Hepatocyte (in vitro differentiated cells): ENCODE measurements around the gene USP36. TPM values are rescaled to one million over a fixed set of nuclear protein-coding genes. Genes with fewer than 3 reads are reported as not detected.
A peak's percentile ranks its signal among the peaks of the same experiment; 100 is the strongest.

Experiments used
- DNase-seq: peaks from one replicate; pipeline ENCODE4 v3.0.0-alpha.2; 2016; ENCODE audit warnings: low spot score
- H2AFZ ChIP-seq: fragments of 200-600 bp; sonication (generic); 2 replicates; pipeline ENCODE4 v1.6.0; 2016; ENCODE audit warnings: antibody characterized with exemption, mild to moderate bottlenecking
- H3K27ac ChIP-seq: fragments of 200-600 bp; sonication (generic); 2 replicates; pipeline ENCODE4 v1.5.1; 2016; ENCODE audit warnings: mild to moderate bottlenecking
- H3K27me3 ChIP-seq: fragments of 200-600 bp; sonication (generic); 2 replicates; pipeline ENCODE4 v1.6.1; 2016
- H3K36me3 ChIP-seq: fragments of 200-600 bp; sonication (generic); replicated peaks from 2 replicates; pipeline ENCODE4 v1.5.1; 2016; ENCODE audit warnings: low read depth; ENCODE audit not compliant: insufficient read depth
- H3K4me1 ChIP-seq: fragments of 200-600 bp; sonication (generic); 2 replicates; pipeline ENCODE4 v1.5.1; 2016; ENCODE audit warnings: mild to moderate bottlenecking, moderate library complexity; ENCODE audit not compliant: insufficient read depth
- H3K4me2 ChIP-seq: fragments of 200-600 bp; sonication (generic); 2 replicates; pipeline ENCODE4 v1.6.0; 2016
- H3K4me3 ChIP-seq: fragments of 200-600 bp; sonication (generic); 2 replicates; pipeline ENCODE4 v1.5.1; 2016; ENCODE audit warnings: mild to moderate bottlenecking
- H3K79me2 ChIP-seq: fragments of 200-600 bp; sonication (generic); 2 replicates; pipeline ENCODE4 v1.6.0; 2017; ENCODE audit warnings: mild to moderate bottlenecking
- H3K9me2 ChIP-seq: fragments of 200-600 bp; sonication (generic); replicated peaks from 2 replicates; pipeline ENCODE4 v1.6.0; 2017; ENCODE audit warnings: mild to moderate bottlenecking; ENCODE audit not compliant: insufficient read depth
- H3K9me3 ChIP-seq: fragments of 200-600 bp; sonication (generic); 2 replicates; pipeline ENCODE4 v1.5.1; 2016; ENCODE audit warnings: low read depth, mild to moderate bottlenecking
- H4K20me1 ChIP-seq: fragments of 200-600 bp; sonication (generic); 2 replicates; pipeline ENCODE4 v1.6.0; 2016; ENCODE audit warnings: mild to moderate bottlenecking; ENCODE audit not compliant: insufficient read depth, poor library complexity, severe bottlenecking
- EZH2 ChIP-seq: fragments of 200-600 bp; sonication (generic); IDR thresholded peaks from 2 replicates; pipeline ENCODE4 v1.6.1; 2016; ENCODE audit warnings: antibody characterized with exemption, mild to moderate bottlenecking, borderline replicate concordance
- EZH2phosphoT487 ChIP-seq: fragments of 200-600 bp; sonication (generic); IDR thresholded peaks from one replicate; pipeline ENCODE4 v1.6.1; 2018; ENCODE audit warnings: antibody characterized with exemption, mild to moderate bottlenecking, low read depth, moderate library complexity; ENCODE audit not compliant: unreplicated experiment, severe bottlenecking
- WGBS: methylation state at CpG from one replicate; pipeline ENCODE4 v1.1.6; 2016; ENCODE audit warnings: low lambda C conversion rate; ENCODE audit errors: missing lambda C conversion rate; 5-methylcytosine and 5-hydroxymethylcytosine counted together
- polyA plus RNA-seq: library from polyadenylated mRNA; unstranded; fragments of >200 nt; fragmentation: Nextera tagmentation; extraction: Ambion mirVana; gene quantifications from 2 replicates; pipeline ENCODE4 v1.2.1, GENCODE V29; 2016
- total RNA-seq: library from RNA; depleted of rRNA; stranded (reverse); fragments of >200 nt; gene quantifications from 2 replicates; pipeline ENCODE4 v1.2.3, GENCODE V29; 2014
- TF ChIP-seq, protein P1 (sequence below): fragments of 200-600 bp; sonication (generic); IDR thresholded peaks from 2 replicates; pipeline ENCODE4 v1.5.1; 2016; ENCODE audit warnings: antibody characterized with exemption, mild to moderate bottlenecking; ENCODE audit not compliant: poor library complexity

The USP36 gene
- total and polyA plus RNA-seq, 2 experiments from 2014 or later = 17.7 to 26.2 TPM

DNA sequence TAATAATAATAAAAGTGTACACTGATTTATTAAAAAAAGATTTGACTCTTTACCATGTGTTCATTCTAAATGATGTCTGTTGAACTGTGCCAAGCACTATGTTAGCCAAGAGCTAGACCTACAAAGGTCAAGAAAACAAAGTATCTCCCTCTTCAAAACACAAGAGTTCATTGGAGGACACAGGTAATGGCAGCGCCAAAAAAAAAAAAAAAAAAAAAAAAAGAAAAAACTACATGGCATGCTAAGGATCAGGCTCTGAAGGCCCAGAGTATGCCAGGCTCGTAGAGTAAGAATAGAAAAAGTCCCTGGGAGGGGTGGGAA, 93.7 kb downstream of the USP36 start:
- H4K20me1 ChIP-seq = no peaks in the 10 kb centered on the region
- H3K4me3 ChIP-seq = no peak overlapping the region
- TF ChIP-seq EZH2 (no peak), EZH2phosphoT487 (no peak)
- TF ChIP-seq, protein P1, sequence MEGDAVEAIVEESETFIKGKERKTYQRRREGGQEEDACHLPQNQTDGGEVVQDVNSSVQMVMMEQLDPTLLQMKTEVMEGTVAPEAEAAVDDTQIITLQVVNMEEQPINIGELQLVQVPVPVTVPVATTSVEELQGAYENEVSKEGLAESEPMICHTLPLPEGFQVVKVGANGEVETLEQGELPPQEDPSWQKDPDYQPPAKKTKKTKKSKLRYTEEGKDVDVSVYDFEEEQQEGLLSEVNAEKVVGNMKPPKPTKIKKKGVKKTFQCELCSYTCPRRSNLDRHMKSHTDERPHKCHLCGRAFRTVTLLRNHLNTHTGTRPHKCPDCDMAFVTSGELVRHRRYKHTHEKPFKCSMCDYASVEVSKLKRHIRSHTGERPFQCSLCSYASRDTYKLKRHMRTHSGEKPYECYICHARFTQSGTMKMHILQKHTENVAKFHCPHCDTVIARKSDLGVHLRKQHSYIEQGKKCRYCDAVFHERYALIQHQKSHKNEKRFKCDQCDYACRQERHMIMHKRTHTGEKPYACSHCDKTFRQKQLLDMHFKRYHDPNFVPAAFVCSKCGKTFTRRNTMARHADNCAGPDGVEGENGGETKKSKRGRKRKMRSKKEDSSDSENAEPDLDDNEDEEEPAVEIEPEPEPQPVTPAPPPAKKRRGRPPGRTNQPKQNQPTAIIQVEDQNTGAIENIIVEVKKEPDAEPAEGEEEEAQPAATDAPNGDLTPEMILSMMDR = no peak
- H3K9me3 ChIP-seq = no peaks in the 10 kb centered on the region
- no peaks in the 10 kb centered on the region for H3K36me3 ChIP-seq
- no peak overlapping the region for H3K4me2 ChIP-seq
- no peak overlapping the region for H2AFZ ChIP-seq
- DNase-seq = no peak
- H3K79me2 ChIP-seq = peaks cover 77% of the 10 kb centered on the region
- 94% methylated on average over 2 of the region's 2 CpGs for WGBS
- no peaks in the 10 kb centered on the region for H3K27me3 ChIP-seq
- no peaks in the 10 kb centered on the region for H3K9me2 ChIP-seq
- no peaks in the 10 kb centered on the region for H3K4me1 ChIP-seq
- H3K27ac ChIP-seq = no peak overlapping the region

DNA sequence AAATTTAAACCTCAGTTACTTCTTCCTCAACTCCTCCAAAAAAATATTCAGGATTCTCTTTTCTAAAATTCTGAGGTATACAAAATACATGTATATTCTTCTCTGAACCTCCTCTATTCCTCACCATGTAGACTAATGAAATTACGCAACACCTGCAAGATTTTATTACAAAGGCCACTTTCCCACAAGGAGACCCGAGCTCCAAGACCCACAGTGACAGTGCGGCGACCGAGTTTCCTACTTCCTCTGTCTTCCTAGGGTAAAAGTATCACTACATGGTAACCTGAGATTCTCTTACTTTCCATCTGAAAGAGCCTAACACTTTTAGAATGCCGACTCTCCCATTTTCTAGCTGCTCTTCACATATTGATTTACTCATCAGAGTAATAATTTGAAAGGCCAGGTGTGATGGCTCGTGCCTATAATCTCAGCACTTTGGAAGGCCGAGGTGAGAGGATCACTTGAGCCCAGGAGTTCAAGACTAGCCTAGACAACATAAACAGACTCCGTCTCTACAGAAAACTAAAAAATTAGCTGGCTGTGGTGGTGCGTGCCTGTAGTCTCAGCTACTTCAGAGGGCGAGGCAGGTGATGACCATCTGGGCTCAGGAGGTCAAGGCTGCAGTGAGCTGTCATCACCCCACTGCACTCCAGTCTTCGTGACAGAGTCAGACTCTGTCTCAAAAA, 94.2 kb downstream of the USP36 start:
- no peak for DNase-seq
- H3K27ac ChIP-seq = peak overlapping the region; percentile 14
- H3K4me3 ChIP-seq = no peak overlapping the region
- no peak overlapping the region for H2AFZ ChIP-seq
- H3K9me2 ChIP-seq = no peaks in the 10 kb centered on the region
- H3K4me2 ChIP-seq = no peak overlapping the region
- H3K27me3 ChIP-seq = no peaks in the 10 kb centered on the region
- peaks cover 79% of the 10 kb centered on the region for H3K79me2 ChIP-seq
- H3K9me3 ChIP-seq = no peaks in the 10 kb centered on the region
- TF ChIP-seq, protein P1 = no peak
- TF ChIP-seq EZH2 = no peak
- no peak for TF ChIP-seq EZH2phosphoT487
- 82% methylated on average over 12 of the region's 12 CpGs for WGBS
- no peaks in the 10 kb centered on the region for H3K4me1 ChIP-seq
- H3K36me3 ChIP-seq = no peaks in the 10 kb centered on the region
- no peaks in the 10 kb centered on the region for H4K20me1 ChIP-seq

Other genes starting within 250 kb of the USP36 start
- 37.5 and 44.4 TPM in 2 replicates for gene CYTH1, start 58.5 kb downstream of the USP36 start, total RNA-seq
- gene CYTH1, start 58.5 kb downstream of the USP36 start, polyA plus RNA-seq = 38.5 and 47.6 TPM in 2 replicates
- 0.44 and 0.97 TPM in 2 replicates for gene CEP295NL, start 62.4 kb upstream of the USP36 start, total RNA-seq
- gene CEP295NL, start 62.4 kb upstream of the USP36 start, polyA plus RNA-seq = 0.17 and 0.91 TPM in 2 replicates
- 54.7 and 63.3 TPM in 2 replicates for gene TIMP2, start 84.6 kb upstream of the USP36 start, total RNA-seq
- gene TIMP2, start 84.6 kb upstream of the USP36 start, polyA plus RNA-seq = 20.9 and 23.3 TPM in 2 replicates
- gene LGALS3BP, start 139.1 kb upstream of the USP36 start, total RNA-seq = 224 and 305 TPM in 2 replicates
- gene LGALS3BP, start 139.1 kb upstream of the USP36 start, polyA plus RNA-seq = 787 and 811 TPM in 2 replicates
- 32.8 and 36.1 TPM in 2 replicates for gene CANT1, start 168.9 kb upstream of the USP36 start, total RNA-seq
- 33.0 and 34.1 TPM in 2 replicates for gene CANT1, start 168.9 kb upstream of the USP36 start, polyA plus RNA-seq
- gene C1QTNF1, start 183.4 kb upstream of the USP36 start, total RNA-seq = 9.5 and 12.8 TPM in 2 replicates
- 13.3 and 14.7 TPM in 2 replicates for gene C1QTNF1, start 183.4 kb upstream of the USP36 start, polyA plus RNA-seq
- gene ENGASE, start 234.0 kb upstream of the USP36 start, total RNA-seq = 17.5 and 34.0 TPM in 2 replicates
- 24.4 and 46.2 TPM in 2 replicates for gene ENGASE, start 234.0 kb upstream of the USP36 start, polyA plus RNA-seq